ENCODE data around the gene HFE. TPM values are rescaled to one million over a fixed set of nuclear protein-coding genes. Genes with fewer than 3 reads are reported as not detected.
"Not testable (repeated sequence)": the region's sequence is repeated elsewhere in the genome, so short reads cannot be mapped to it uniquely, and the experiment has no call there.

HFE gene
- total and polyA plus RNA-seq, 4 donors: 3.9 to 17.9 (median 6.2) TPM

DNA sequence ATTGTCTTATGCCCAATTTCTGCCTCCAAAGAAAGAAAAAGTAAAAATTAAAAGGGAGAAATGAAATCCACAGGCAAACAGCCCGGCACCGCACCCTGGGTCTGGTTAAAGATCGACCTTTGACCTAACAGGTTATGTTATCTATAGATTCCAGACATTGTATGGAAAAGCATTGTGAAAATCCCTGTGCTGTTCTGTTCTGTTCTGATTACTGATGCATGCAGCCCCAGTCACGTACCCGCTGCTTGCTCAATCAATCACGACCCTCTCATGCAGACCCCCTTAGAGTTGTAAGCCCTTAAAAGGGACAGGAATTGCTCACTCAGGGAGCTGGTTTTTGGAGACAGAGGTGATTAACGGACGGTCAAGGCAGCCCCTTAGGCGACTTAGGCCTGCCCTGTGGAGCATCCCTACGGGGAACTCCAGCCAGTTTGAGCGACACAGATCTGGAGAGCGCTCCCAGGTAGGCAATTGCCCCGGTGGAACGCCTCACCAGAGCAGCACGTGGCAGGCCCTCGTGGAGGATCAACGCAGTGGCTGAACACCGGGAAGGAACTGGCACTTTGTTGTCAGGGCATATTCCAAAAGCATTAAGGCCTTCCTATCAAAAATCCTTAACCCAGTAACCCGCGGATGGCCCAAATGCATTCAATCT lies 12.0 kb upstream of the HFE start:
- H3K4me3 ChIP-seq (ENCODE audit: low read length in 2 of 2): no peak overlapping the region
- H3K9me3 ChIP-seq (ENCODE audit: control insufficient read depth, low read length): no peaks in the 10 kb centered on the region
- ATAC-seq (ENCODE audit: low FRiP score) (no peak), DNase-seq (no peak)
- intact Hi-C loops (cut with DNase I): no loop called here
- 75 to 81% methylated on average over 20 of the region's 20 CpGs for WGBS, 2 donors
- H3K27ac ChIP-seq (ENCODE audit: low read depth in 1 of 2, low read length in 2 of 2): no peak overlapping the region
- no peaks in the 10 kb centered on the region for H3K36me3 ChIP-seq (ENCODE audit: control insufficient read depth in 1 of 2, insufficient read depth in 2 of 2, low read length in 1 of 2)
- no peaks in the 10 kb centered on the region for H3K27me3 ChIP-seq (ENCODE audit: control insufficient read depth in 1 of 2, insufficient read depth in 2 of 2, low read length in 1 of 2)
- no peaks in the 10 kb centered on the region for H3K4me1 ChIP-seq (ENCODE audit: control insufficient read depth in 1 of 2, insufficient read depth in 2 of 2, low read length in 2 of 2)

DNA sequence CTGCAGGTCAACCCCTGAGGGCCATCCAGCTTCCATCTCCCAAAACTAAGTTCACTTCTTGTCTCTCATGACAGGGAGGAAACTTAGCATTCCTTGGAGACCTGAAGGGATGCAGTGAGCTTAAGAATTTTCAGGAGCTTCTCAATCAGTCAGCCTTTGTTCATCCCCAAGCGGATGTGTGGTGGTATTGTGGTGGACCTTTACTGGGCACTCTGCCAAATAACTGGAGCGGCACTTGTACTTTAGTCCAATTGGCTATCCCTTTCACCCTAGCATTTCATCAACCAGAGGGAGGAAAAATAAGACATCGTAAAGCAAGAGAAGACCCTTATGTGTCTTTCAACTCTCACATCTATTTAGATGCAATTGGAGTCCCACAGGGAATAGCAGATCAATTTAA lies 9.2 kb upstream of the HFE start:
- H3K27me3 ChIP-seq (ENCODE audit: control insufficient read depth in 1 of 2, insufficient read depth in 2 of 2, low read length in 1 of 2); ATAC-seq (ENCODE audit: low FRiP score); intact Hi-C loops (cut with DNase I); H3K4me3 ChIP-seq (ENCODE audit: low read length in 2 of 2); H3K9me3 ChIP-seq (ENCODE audit: control insufficient read depth, low read length); H3K4me1 ChIP-seq (ENCODE audit: control insufficient read depth in 1 of 2, insufficient read depth in 2 of 2, low read length in 2 of 2); H3K27ac ChIP-seq (ENCODE audit: low read depth in 1 of 2, low read length in 2 of 2); H3K36me3 ChIP-seq (ENCODE audit: control insufficient read depth in 1 of 2, insufficient read depth in 2 of 2, low read length in 1 of 2); DNase-seq: not testable (repeated sequence)
- 90 to 92% methylated on average over 3 of the region's 3 CpGs for WGBS, 2 donors

DNA sequence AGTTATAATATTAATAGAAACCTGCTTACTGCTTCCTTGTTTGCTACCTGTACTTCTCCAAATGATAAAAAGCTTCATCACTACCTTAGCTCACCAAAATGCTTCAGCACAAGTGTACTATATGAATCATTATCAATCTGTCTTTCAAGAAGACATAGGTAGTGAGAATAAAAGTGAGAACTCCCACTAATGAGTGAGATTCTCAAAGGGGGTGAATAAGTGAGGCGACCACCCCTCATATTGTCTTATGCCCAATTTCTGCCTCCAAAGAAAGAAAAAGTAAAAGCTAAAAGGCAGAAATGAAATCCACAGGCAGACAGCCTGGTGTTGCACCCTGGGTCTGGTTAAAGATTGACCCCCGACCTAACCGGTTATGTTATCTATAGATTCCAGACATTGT lies 6.1 kb upstream of the HFE start:
- H3K27ac ChIP-seq (ENCODE audit: low read depth in 1 of 2, low read length in 2 of 2); DNase-seq; H3K4me3 ChIP-seq (ENCODE audit: low read length in 2 of 2); H3K9me3 ChIP-seq (ENCODE audit: control insufficient read depth, low read length); ATAC-seq (ENCODE audit: low FRiP score); intact Hi-C loops (cut with DNase I); H3K4me1 ChIP-seq (ENCODE audit: control insufficient read depth in 1 of 2, insufficient read depth in 2 of 2, low read length in 2 of 2); H3K36me3 ChIP-seq (ENCODE audit: control insufficient read depth in 1 of 2, insufficient read depth in 2 of 2, low read length in 1 of 2); H3K27me3 ChIP-seq (ENCODE audit: control insufficient read depth in 1 of 2, insufficient read depth in 2 of 2, low read length in 1 of 2): not testable (repeated sequence)
- WGBS, 2 donors: 95 to 98% methylated on average over 3 of the region's 3 CpGs

DNA sequence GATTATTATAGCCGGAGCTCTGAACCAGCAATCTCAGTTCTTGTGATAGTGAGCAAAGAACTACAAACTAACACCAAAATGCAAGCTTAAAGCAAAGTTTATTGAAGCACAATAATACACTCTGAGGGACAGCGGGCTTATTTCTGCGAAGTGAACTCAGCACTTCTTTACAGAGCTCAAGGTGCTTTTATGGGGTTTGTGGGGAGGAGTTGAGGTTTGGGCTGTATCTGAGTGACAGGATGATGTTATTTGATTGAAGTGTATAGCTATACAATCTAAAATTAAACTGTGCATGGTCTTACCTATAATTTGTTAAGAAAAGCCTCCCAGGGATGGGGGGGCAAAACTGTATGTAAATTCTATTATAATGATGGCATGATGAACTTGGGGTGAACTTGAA lies 1.0 kb upstream of the HFE start:
- H3K27ac ChIP-seq (ENCODE audit: low read depth in 1 of 2, low read length in 2 of 2): no peak overlapping the region
- intact Hi-C loops (cut with DNase I): no loop called here
- WGBS, 2 donors: 95 to 99% methylated on average over 3 of the region's 3 CpGs

DNA sequence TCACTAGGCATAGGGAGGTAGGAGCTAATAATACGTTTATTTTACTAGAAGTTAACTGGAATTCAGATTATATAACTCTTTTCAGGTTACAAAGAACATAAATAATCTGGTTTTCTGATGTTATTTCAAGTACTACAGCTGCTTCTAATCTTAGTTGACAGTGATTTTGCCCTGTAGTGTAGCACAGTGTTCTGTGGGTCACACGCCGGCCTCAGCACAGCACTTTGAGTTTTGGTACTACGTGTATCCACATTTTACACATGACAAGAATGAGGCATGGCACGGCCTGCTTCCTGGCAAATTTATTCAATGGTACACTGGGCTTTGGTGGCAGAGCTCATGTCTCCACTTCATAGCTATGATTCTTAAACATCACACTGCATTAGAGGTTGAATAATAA lies 1.1 kb downstream of the HFE start:
- no peak overlapping the region for H3K27ac ChIP-seq (ENCODE audit: low read depth in 1 of 2, low read length in 2 of 2)
- 10 to 17% methylated on average over 5 of the region's 5 CpGs for WGBS, 2 donors
- DNase-seq (no peak), ATAC-seq (ENCODE audit: low FRiP score) (no peak)
- no peaks in the 10 kb centered on the region for H3K36me3 ChIP-seq (ENCODE audit: control insufficient read depth in 1 of 2, insufficient read depth in 2 of 2, low read length in 1 of 2)
- no peaks in the 10 kb centered on the region for H3K27me3 ChIP-seq (ENCODE audit: control insufficient read depth in 1 of 2, insufficient read depth in 2 of 2, low read length in 1 of 2)
- H3K4me1 ChIP-seq (ENCODE audit: control insufficient read depth in 1 of 2, insufficient read depth in 2 of 2, low read length in 2 of 2): peaks cover 0 to 4% of the 10 kb centered on the region in 2 donors
- H3K4me3 ChIP-seq (ENCODE audit: low read length in 2 of 2): peak overlapping the region in 1 of 2 donors; percentile 85
- H3K9me3 ChIP-seq (ENCODE audit: control insufficient read depth, low read length): no peaks in the 10 kb centered on the region
- intact Hi-C loops (cut with DNase I): no loop called here

More for the DNA sequence above, 1.0 kb upstream of the HFE start:
- no peaks in the 10 kb centered on the region for H3K36me3 ChIP-seq (ENCODE audit: control insufficient read depth in 1 of 2, insufficient read depth in 2 of 2, low read length in 1 of 2)
- H3K27me3 ChIP-seq (ENCODE audit: control insufficient read depth in 1 of 2, insufficient read depth in 2 of 2, low read length in 1 of 2): no peaks in the 10 kb centered on the region
- peaks cover 0 to 4% of the 10 kb centered on the region in 2 donors for H3K4me1 ChIP-seq (ENCODE audit: control insufficient read depth in 1 of 2, insufficient read depth in 2 of 2, low read length in 2 of 2)
- ATAC-seq (ENCODE audit: low FRiP score) (no peak), DNase-seq (no peak)
- H3K4me3 ChIP-seq (ENCODE audit: low read length in 2 of 2): no peak overlapping the region
- no peaks in the 10 kb centered on the region for H3K9me3 ChIP-seq (ENCODE audit: control insufficient read depth, low read length)

DNA sequence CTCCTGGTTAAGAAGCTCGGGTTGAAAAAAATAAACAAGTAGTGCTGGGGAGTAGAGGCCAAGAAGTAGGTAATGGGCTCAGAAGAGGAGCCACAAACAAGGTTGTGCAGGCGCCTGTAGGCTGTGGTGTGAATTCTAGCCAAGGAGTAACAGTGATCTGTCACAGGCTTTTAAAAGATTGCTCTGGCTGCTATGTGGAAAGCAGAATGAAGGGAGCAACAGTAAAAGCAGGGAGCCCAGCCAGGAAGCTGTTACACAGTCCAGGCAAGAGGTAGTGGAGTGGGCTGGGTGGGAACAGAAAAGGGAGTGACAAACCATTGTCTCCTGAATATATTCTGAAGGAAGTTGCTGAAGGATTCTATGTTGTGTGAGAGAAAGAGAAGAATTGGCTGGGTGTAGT lies 2.0 kb downstream of the HFE start:
- no peaks in the 10 kb centered on the region for H3K36me3 ChIP-seq (ENCODE audit: control insufficient read depth in 1 of 2, insufficient read depth in 2 of 2, low read length in 1 of 2)
- intact Hi-C loops (cut with DNase I): no loop called here
- no peak overlapping the region for H3K4me3 ChIP-seq (ENCODE audit: low read length in 2 of 2)
- no peaks in the 10 kb centered on the region for H3K27me3 ChIP-seq (ENCODE audit: control insufficient read depth in 1 of 2, insufficient read depth in 2 of 2, low read length in 1 of 2)
- no peak overlapping the region for H3K27ac ChIP-seq (ENCODE audit: low read depth in 1 of 2, low read length in 2 of 2)
- ATAC-seq (ENCODE audit: low FRiP score): no peak
- peaks cover 0 to 4% of the 10 kb centered on the region in 2 donors for H3K4me1 ChIP-seq (ENCODE audit: control insufficient read depth in 1 of 2, insufficient read depth in 2 of 2, low read length in 2 of 2)
- no peak for DNase-seq
- WGBS, 2 donors: 72 to 73% methylated on average over 2 of the region's 2 CpGs
- no peaks in the 10 kb centered on the region for H3K9me3 ChIP-seq (ENCODE audit: control insufficient read depth, low read length)

DNA sequence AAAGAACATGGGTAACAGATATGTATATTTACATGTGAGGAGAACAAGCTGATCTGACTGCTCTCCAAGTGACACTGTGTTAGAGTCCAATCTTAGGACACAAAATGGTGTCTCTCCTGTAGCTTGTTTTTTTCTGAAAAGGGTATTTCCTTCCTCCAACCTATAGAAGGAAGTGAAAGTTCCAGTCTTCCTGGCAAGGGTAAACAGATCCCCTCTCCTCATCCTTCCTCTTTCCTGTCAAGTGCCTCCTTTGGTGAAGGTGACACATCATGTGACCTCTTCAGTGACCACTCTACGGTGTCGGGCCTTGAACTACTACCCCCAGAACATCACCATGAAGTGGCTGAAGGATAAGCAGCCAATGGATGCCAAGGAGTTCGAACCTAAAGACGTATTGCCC lies 5.2 kb downstream of the HFE start:
- ATAC-seq (ENCODE audit: low FRiP score) (no peak), DNase-seq (no peak)
- H3K27me3 ChIP-seq (ENCODE audit: control insufficient read depth in 1 of 2, insufficient read depth in 2 of 2, low read length in 1 of 2): no peaks in the 10 kb centered on the region
- H3K27ac ChIP-seq (ENCODE audit: low read depth in 1 of 2, low read length in 2 of 2): no peak overlapping the region
- intact Hi-C loops (cut with DNase I): no loop called here
- no peaks in the 10 kb centered on the region for H3K36me3 ChIP-seq (ENCODE audit: control insufficient read depth in 1 of 2, insufficient read depth in 2 of 2, low read length in 1 of 2)
- peaks cover 0 to 4% of the 10 kb centered on the region in 2 donors for H3K4me1 ChIP-seq (ENCODE audit: control insufficient read depth in 1 of 2, insufficient read depth in 2 of 2, low read length in 2 of 2)
- no peak overlapping the region for H3K4me3 ChIP-seq (ENCODE audit: low read length in 2 of 2)
- H3K9me3 ChIP-seq (ENCODE audit: control insufficient read depth, low read length): no peaks in the 10 kb centered on the region
- 91 to 94% methylated on average over 4 of the region's 4 CpGs for WGBS, 2 donors

DNA sequence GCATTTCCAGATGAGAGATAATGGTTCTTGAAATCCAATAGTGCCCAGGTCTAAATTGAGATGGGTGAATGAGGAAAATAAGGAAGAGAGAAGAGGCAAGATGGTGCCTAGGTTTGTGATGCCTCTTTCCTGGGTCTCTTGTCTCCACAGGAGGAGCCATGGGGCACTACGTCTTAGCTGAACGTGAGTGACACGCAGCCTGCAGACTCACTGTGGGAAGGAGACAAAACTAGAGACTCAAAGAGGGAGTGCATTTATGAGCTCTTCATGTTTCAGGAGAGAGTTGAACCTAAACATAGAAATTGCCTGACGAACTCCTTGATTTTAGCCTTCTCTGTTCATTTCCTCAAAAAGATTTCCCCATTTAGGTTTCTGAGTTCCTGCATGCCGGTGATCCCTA lies 6.8 kb downstream of the HFE start:
- H3K27ac ChIP-seq (ENCODE audit: low read depth in 1 of 2, low read length in 2 of 2): no peak overlapping the region
- H3K9me3 ChIP-seq (ENCODE audit: control insufficient read depth, low read length): no peaks in the 10 kb centered on the region
- no peak for ATAC-seq (ENCODE audit: low FRiP score)
- H3K27me3 ChIP-seq (ENCODE audit: control insufficient read depth in 1 of 2, insufficient read depth in 2 of 2, low read length in 1 of 2): no peaks in the 10 kb centered on the region
- intact Hi-C loops (cut with DNase I): no loop called here
- H3K36me3 ChIP-seq (ENCODE audit: control insufficient read depth in 1 of 2, insufficient read depth in 2 of 2, low read length in 1 of 2): no peaks in the 10 kb centered on the region
- no peaks in the 10 kb centered on the region for H3K4me1 ChIP-seq (ENCODE audit: control insufficient read depth in 1 of 2, insufficient read depth in 2 of 2, low read length in 2 of 2)
- WGBS, 2 donors: 81 to 86% methylated on average over 5 of the region's 5 CpGs
- DNase-seq: no peak
- no peak overlapping the region for H3K4me3 ChIP-seq (ENCODE audit: low read length in 2 of 2)

DNA sequence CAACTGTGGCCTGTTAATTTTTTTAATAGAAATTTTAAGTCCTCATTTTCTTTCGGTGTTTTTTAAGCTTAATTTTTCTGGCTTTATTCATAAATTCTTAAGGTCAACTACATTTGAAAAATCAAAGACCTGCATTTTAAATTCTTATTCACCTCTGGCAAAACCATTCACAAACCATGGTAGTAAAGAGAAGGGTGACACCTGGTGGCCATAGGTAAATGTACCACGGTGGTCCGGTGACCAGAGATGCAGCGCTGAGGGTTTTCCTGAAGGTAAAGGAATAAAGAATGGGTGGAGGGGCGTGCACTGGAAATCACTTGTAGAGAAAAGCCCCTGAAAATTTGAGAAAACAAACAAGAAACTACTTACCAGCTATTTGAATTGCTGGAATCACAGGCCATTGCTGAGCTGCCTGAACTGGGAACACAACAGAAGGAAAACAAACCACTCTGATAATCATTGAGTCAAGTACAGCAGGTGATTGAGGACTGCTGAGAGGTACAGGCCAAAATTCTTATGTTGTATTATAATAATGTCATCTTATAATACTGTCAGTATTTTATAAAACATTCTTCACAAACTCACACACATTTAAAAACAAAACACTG lies 10.1 kb downstream of the HFE start:
- peak; percentile 84 for ATAC-seq (ENCODE audit: low FRiP score)
- Histone ChIP-seq H3K27me3 (ENCODE audit: control insufficient read depth in 1 of 2, insufficient read depth in 2 of 2, low read length in 1 of 2) (no peaks in the 10 kb centered on the region), H3K27ac (ENCODE audit: low read depth in 1 of 2, low read length in 2 of 2) (no peak overlapping the region), H3K9me3 (ENCODE audit: control insufficient read depth, low read length) (no peaks in the 10 kb centered on the region), H3K36me3 (ENCODE audit: control insufficient read depth in 1 of 2, insufficient read depth in 2 of 2, low read length in 1 of 2) (no peaks in the 10 kb centered on the region), H3K4me1 (ENCODE audit: control insufficient read depth in 1 of 2, insufficient read depth in 2 of 2, low read length in 2 of 2) (no peaks in the 10 kb centered on the region), H3K4me3 (ENCODE audit: low read length in 2 of 2) (no peak overlapping the region)
- intact Hi-C loops (cut with DNase I): loop anchor here (1.0 to 2.0 kb wide), 2 partner anchors 31 to 33 kb away; no protein-coding TSS in a partner anchor
- WGBS, 2 donors: 3 to 4% methylated on average over 5 of the region's 5 CpGs
- no peak for DNase-seq
